Smooth muscle cell (in vitro differentiated cells): Measurements from ENCODE around the gene TPK1. TPM values are rescaled to one million over a fixed set of nuclear protein-coding genes. Genes with fewer than 3 reads are reported as not detected.

Experiments used
- DNase-seq: peaks from one replicate; lab custom pipeline; 2025; ENCODE audit not compliant: unreplicated experiment; lab: John Stamatoyannopoulos, UW
- H2AFZ ChIP-seq: fragments of 200-600 bp; sonication (generic); 2 replicates; pipeline ENCODE4 v1.6.0; 2016; ENCODE audit warnings: antibody characterized with exemption, low read depth, mild to moderate bottlenecking
- H3F3A ChIP-seq: fragments of 200-600 bp; sonication (generic); 2 replicates; pipeline ENCODE4 v1.6.0; 2017; ENCODE audit warnings: antibody characterized with exemption, low read depth
- H3K27ac ChIP-seq: fragments of 200-600 bp; sonication (generic); 2 replicates; pipeline ENCODE4 v1.5.1; 2016; ENCODE audit warnings: low read depth, mild to moderate bottlenecking
- H3K27me3 ChIP-seq: fragments of 200-600 bp; sonication (generic); 2 replicates; pipeline ENCODE4 v1.6.1; 2016; ENCODE audit warnings: low read depth, mild to moderate bottlenecking
- H3K36me3 ChIP-seq: fragments of 200-600 bp; sonication (generic); 2 replicates; pipeline ENCODE4 v1.5.1; 2016; ENCODE audit warnings: low read depth
- H3K4me1 ChIP-seq: fragments of 200-600 bp; sonication (generic); 2 replicates; pipeline ENCODE4 v1.5.1; 2016; ENCODE audit warnings: low read depth
- H3K4me2 ChIP-seq: fragments of 200-600 bp; sonication (generic); 2 replicates; pipeline ENCODE4 v1.6.0; 2016; ENCODE audit warnings: mild to moderate bottlenecking
- H3K4me3 ChIP-seq: fragments of 200-600 bp; sonication (generic); 2 replicates; pipeline ENCODE4 v1.5.1; 2016; ENCODE audit warnings: mild to moderate bottlenecking
- H3K79me2 ChIP-seq: fragments of 200-600 bp; sonication (generic); 2 replicates; pipeline ENCODE4 v1.6.0; 2016; ENCODE audit warnings: low read depth, mild to moderate bottlenecking
- H3K9ac ChIP-seq: fragments of 200-600 bp; sonication (generic); 2 replicates; pipeline ENCODE4 v1.6.0; 2016; ENCODE audit warnings: low read depth
- H3K9me3 ChIP-seq: fragments of 200-600 bp; sonication (generic); replicated peaks from 2 replicates; pipeline ENCODE4 v1.5.1; 2016; ENCODE audit warnings: low read depth
- H4K20me1 ChIP-seq: fragments of 200-600 bp; sonication (generic); 2 replicates; pipeline ENCODE4 v1.6.0; 2016; ENCODE audit warnings: low read depth
- WGBS: methylation state at CpG from one replicate; pipeline ENCODE4 v1.1.7; 2016; ENCODE audit warnings: low lambda C conversion rate; 5-methylcytosine and 5-hydroxymethylcytosine counted together
- polyA plus RNA-seq: library from polyadenylated mRNA; unstranded; fragments of >200 nt; fragmentation: Nextera tagmentation; extraction: Ambion mirVana; gene quantifications from 2 replicates; pipeline ENCODE4 v1.2.1, GENCODE V29; 2016
- total RNA-seq: library from RNA; depleted of rRNA; stranded (reverse); fragments of >200 nt; gene quantifications from 2 replicates; pipeline ENCODE4 v1.2.3, GENCODE V29; 2014
- TF ChIP-seq, protein P1 (sequence below): fragments of 200-600 bp; sonication (generic); IDR thresholded peaks from 2 replicates; pipeline ENCODE4 v1.5.1; 2017; ENCODE audit warnings: borderline replicate concordance, mild to moderate bottlenecking, antibody characterized with exemption; ENCODE audit not compliant: insufficient read depth, poor library complexity, severe bottlenecking

The TPK1 gene
- total and polyA plus RNA-seq, 2 experiments from 2014 or later, result 1.2 to 1.9 TPM

GRCh38 chr7:144629598-144629997 is 206.3 kb downstream of the TPK1 start:
- H3F3A ChIP-seq, result no peaks in the 10 kb centered on the region
- no peaks in the 10 kb centered on the region for H3K27me3 ChIP-seq
- no peak overlapping the region for H3K4me2 ChIP-seq
- H3K27ac ChIP-seq, result no peak overlapping the region
- H3K4me1 ChIP-seq, result no peaks in the 10 kb centered on the region
- TF ChIP-seq, protein P1, sequence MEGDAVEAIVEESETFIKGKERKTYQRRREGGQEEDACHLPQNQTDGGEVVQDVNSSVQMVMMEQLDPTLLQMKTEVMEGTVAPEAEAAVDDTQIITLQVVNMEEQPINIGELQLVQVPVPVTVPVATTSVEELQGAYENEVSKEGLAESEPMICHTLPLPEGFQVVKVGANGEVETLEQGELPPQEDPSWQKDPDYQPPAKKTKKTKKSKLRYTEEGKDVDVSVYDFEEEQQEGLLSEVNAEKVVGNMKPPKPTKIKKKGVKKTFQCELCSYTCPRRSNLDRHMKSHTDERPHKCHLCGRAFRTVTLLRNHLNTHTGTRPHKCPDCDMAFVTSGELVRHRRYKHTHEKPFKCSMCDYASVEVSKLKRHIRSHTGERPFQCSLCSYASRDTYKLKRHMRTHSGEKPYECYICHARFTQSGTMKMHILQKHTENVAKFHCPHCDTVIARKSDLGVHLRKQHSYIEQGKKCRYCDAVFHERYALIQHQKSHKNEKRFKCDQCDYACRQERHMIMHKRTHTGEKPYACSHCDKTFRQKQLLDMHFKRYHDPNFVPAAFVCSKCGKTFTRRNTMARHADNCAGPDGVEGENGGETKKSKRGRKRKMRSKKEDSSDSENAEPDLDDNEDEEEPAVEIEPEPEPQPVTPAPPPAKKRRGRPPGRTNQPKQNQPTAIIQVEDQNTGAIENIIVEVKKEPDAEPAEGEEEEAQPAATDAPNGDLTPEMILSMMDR, result no peak
- H3K36me3 ChIP-seq, result no peaks in the 10 kb centered on the region
- H4K20me1 ChIP-seq, result no peaks in the 10 kb centered on the region
- H3K9me3 ChIP-seq, result no peaks in the 10 kb centered on the region
- H3K9ac ChIP-seq, result no peak overlapping the region
- H2AFZ ChIP-seq, result no peak overlapping the region
- no peak overlapping the region for H3K4me3 ChIP-seq
- no peak for DNase-seq
- H3K79me2 ChIP-seq, result no peaks in the 10 kb centered on the region

GRCh38 chr7:144629011-144629410 is 206.8 kb downstream of the TPK1 start:
- Histone ChIP-seq H2AFZ (no peak overlapping the region), H3K27me3 (no peaks in the 10 kb centered on the region), H3K9me3 (no peaks in the 10 kb centered on the region), H3F3A (no peaks in the 10 kb centered on the region), H4K20me1 (no peaks in the 10 kb centered on the region), H3K4me1 (no peaks in the 10 kb centered on the region), H3K79me2 (no peaks in the 10 kb centered on the region), H3K9ac (no peak overlapping the region), H3K27ac (no peak overlapping the region), H3K4me3 (no peak overlapping the region), H3K4me2 (no peak overlapping the region), H3K36me3 (no peaks in the 10 kb centered on the region)
- 89% methylated on average over 6 of the region's 6 CpGs for WGBS
- DNase-seq, result no peak
- TF ChIP-seq, protein P1, result no peak

- TF ChIP-seq, protein P1, result no peak
- 90% methylated on average over 2 of the region's 2 CpGs for WGBS
- Histone ChIP-seq H3K27ac (no peak overlapping the region), H3K4me2 (no peak overlapping the region), H2AFZ (no peak overlapping the region), H3K27me3 (no peaks in the 10 kb centered on the region), H4K20me1 (no peaks in the 10 kb centered on the region), H3K9ac (no peak overlapping the region), H3K4me3 (no peak overlapping the region), H3K79me2 (no peaks in the 10 kb centered on the region), H3K4me1 (no peaks in the 10 kb centered on the region), H3F3A (no peaks in the 10 kb centered on the region), H3K9me3 (no peaks in the 10 kb centered on the region), H3K36me3 (no peaks in the 10 kb centered on the region)
- no peak for DNase-seq
Measured at GRCh38 chr7:144628176-144628575, 207.7 kb downstream of the TPK1 start.

- Histone ChIP-seq H3K79me2 (no peaks in the 10 kb centered on the region), H3K9me3 (no peaks in the 10 kb centered on the region), H3K27ac (no peak overlapping the region), H3K4me1 (no peaks in the 10 kb centered on the region), H2AFZ (no peak overlapping the region), H3K9ac (no peak overlapping the region), H3K36me3 (no peaks in the 10 kb centered on the region), H3K4me3 (no peak overlapping the region), H3K4me2 (no peak overlapping the region), H3K27me3 (no peaks in the 10 kb centered on the region), H4K20me1 (no peaks in the 10 kb centered on the region), H3F3A (no peaks in the 10 kb centered on the region)
- 82% methylated on average over 3 of the region's 3 CpGs for WGBS
- TF ChIP-seq, protein P1, result no peak
- no peak for DNase-seq
Measured at GRCh38 chr7:144622745-144623144, 213.1 kb downstream of the TPK1 start.
